HEK293 (cell line): ENCODE data around the gene CD47.

ENCODE experiments used
- CTCF ChIP-seq: fragments of 450-650 bp; formaldehyde crosslinking; IDR thresholded peaks from 2 replicates; pipeline ENCODE4 v1.5.1; 2016; ENCODE audit warnings: missing biosample characterization, missing genetic modification characterization
- ELK4 ChIP-seq: IDR thresholded peaks from 2 replicates; pipeline ENCODE4 v1.6.1; 2011; ENCODE audit warnings: mild to moderate bottlenecking, low read depth, low read length, borderline replicate concordance
- GLIS2 ChIP-seq: fragments of 450-650 bp; formaldehyde crosslinking; IDR thresholded peaks from 2 replicates; pipeline ENCODE4 v1.5.1; 2016; ENCODE audit warnings: missing biosample characterization, missing genetic modification characterization
- PRDM1 ChIP-seq: fragments of 450-650 bp; formaldehyde crosslinking; IDR thresholded peaks from 2 replicates; pipeline ENCODE4; 2016; ENCODE audit warnings: missing biosample characterization, missing genetic modification characterization
- REST ChIP-seq: fragments of 450-650 bp; formaldehyde crosslinking; IDR thresholded peaks from 2 replicates; pipeline ENCODE4 v1.5.1; 2016; ENCODE audit warnings: missing biosample characterization, missing genetic modification characterization
- ZNF112 ChIP-seq: fragments of 450-650 bp; formaldehyde crosslinking; IDR thresholded peaks from 2 replicates; pipeline ENCODE4 v1.5.0; 2017; ENCODE audit warnings: missing biosample characterization, missing genetic modification characterization

- TF ChIP-seq ELK4 (no peak), GLIS2 (tag by site-specific recombination) (no peak), PRDM1 (tag by site-specific recombination) (no peak), CTCF (no peak), ZNF112 (tag by site-specific recombination) (no peak), REST (tag by site-specific recombination) (no peak)
These were observed 2.2 kb upstream of the CD47 start for GRCh38 chr3:108093021-108093420.
